Measurements from ENCODE around the gene ABHD16B.

GRCh38 chr20:63829603-63829944 lies 31.7 kb upstream of the ABHD16B start:
- TF ChIP-seq POLR2A (IDR thresholded peaks at IDR 0.05; ENCODE audit: low read length): no peak
- TF ChIP-seq GATA1 (IDR thresholded peaks at IDR 0.05; ENCODE audit: low read depth, low read length): no peak
